ENCODE results near the gene NTSR1.

NTSR1 gene

GRCh38 chr20:62749851-62750445, 41.3 kb downstream of the NTSR1 start:
- TF ChIP-seq ZFX (IDR thresholded peaks at IDR 0.05; ENCODE audit: borderline replicate concordance) (no peak), CTCF (IDR thresholded peaks at IDR 0.05) (no peak)
- no peak overlapping the region for H3K27ac ChIP-seq

- TF ChIP-seq ZFX (IDR thresholded peaks at IDR 0.05; ENCODE audit: borderline replicate concordance) (no peak), CTCF (IDR thresholded peaks at IDR 0.05) (no peak)
- H3K27ac ChIP-seq: no peak overlapping the region
These were observed 43.0 kb downstream of the NTSR1 start for GRCh38 chr20:62751551-62752150.

DNA sequence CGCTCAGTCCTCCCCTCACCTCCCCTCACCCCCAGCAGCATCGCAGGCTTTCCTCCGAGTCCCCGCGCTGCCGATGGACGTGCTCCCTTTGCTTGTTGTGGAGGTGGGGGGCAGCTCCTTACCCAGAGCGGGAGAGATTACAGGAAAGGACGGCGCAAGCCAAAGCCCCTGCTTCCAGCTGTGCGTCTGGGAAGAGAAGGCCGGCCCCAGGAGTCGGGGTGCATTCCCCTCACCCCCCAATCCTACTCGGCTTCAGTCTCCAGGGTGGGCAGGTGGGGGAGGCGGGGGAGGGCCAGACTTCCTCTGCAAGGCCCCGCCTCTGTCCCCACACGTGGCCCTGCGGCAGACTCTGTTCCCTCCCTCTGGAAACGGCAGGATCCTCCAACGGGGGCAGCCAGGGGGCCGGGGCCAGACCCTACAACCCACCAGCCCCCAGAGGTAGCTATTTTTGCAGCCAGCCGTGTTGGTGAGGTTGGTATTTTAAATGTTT, 43.6 kb downstream of the NTSR1 start:
- TF ChIP-seq ZFX (IDR thresholded peaks at IDR 0.05; ENCODE audit: borderline replicate concordance): no peak
- no peak for TF ChIP-seq CTCF (IDR thresholded peaks at IDR 0.05)

DNA sequence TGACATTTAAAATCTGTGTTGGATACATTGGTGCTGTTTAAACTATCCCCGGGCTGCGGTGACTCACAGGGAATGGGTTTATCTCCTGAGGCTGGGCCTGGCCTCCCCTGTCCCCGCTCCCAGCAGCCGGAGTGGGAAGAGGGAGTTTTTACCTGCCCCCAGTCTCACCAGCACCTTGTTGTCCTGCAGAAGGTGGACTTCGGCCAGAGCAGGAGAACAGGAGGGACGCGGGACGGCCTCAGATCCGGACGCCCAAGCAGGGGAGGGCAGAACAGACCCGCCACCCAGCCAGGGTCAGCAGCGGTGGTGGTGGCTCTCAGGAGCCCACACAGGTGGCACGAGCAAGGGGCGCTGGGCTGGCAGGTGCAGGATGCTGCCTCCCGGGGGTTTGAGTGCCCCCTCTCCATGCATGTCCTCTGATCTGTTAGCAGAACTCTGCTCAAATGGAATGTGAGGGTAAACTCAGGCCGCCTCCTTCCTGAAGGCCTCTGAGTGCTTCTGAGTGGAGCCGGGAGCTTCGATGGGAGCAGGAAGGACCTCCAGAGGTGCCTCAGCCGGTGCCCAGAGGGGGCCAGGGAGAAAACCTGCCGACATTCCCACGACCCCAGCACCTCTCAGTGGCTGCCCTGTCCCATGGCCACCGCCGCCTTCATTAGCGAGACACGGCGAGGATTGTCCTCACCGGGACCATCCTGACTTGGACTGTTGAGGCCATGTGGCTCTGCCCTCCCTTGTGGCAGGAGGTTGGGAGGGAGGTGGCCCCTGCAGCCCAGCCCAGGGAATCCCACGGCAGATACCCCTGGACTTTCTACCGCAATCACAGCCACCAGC, 44.2 kb downstream of the NTSR1 start:
- H3K27ac ChIP-seq: no peak overlapping the region

More for the DNA sequence above, 43.6 kb downstream of the NTSR1 start:
- H3K27ac ChIP-seq: no peak overlapping the region

GRCh38 chr20:62753626-62754025, 45.0 kb downstream of the NTSR1 start:
- no peak overlapping the region for H3K27ac ChIP-seq
- TF ChIP-seq ZFX (IDR thresholded peaks at IDR 0.05; ENCODE audit: borderline replicate concordance) (no peak), CTCF (IDR thresholded peaks at IDR 0.05) (no peak)

More for the DNA sequence above, 44.2 kb downstream of the NTSR1 start:
- no peak for TF ChIP-seq ZFX (IDR thresholded peaks at IDR 0.05; ENCODE audit: borderline replicate concordance)
- TF ChIP-seq CTCF (IDR thresholded peaks at IDR 0.05): no peak

- no peak for TF ChIP-seq CTCF (IDR thresholded peaks at IDR 0.05)
- no peak for TF ChIP-seq ZFX (IDR thresholded peaks at IDR 0.05; ENCODE audit: borderline replicate concordance)
- H3K27ac ChIP-seq: no peak overlapping the region
These were observed 45.7 kb downstream of the NTSR1 start for GRCh38 chr20:62754122-62754990.
